ENCODE results near the gene STUB1.

- TF ChIP-seq, protein P1, sequence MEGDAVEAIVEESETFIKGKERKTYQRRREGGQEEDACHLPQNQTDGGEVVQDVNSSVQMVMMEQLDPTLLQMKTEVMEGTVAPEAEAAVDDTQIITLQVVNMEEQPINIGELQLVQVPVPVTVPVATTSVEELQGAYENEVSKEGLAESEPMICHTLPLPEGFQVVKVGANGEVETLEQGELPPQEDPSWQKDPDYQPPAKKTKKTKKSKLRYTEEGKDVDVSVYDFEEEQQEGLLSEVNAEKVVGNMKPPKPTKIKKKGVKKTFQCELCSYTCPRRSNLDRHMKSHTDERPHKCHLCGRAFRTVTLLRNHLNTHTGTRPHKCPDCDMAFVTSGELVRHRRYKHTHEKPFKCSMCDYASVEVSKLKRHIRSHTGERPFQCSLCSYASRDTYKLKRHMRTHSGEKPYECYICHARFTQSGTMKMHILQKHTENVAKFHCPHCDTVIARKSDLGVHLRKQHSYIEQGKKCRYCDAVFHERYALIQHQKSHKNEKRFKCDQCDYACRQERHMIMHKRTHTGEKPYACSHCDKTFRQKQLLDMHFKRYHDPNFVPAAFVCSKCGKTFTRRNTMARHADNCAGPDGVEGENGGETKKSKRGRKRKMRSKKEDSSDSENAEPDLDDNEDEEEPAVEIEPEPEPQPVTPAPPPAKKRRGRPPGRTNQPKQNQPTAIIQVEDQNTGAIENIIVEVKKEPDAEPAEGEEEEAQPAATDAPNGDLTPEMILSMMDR (IDR thresholded peaks at IDR 0.05; ENCODE audit: borderline replicate concordance, extremely low read depth, low read length, poor library complexity, severe bottlenecking): no peak
- TF ChIP-seq EZH2 (IDR thresholded peaks at IDR 0.05; ENCODE audit: borderline replicate concordance, low read depth, low read length, severe bottlenecking): no peak
Observed at GRCh38 chr16:692356-693108, 12.3 kb downstream of the STUB1 start.

Data from DND-41 (cell line).